Measurements from ENCODE around the gene ACSL6.

The ACSL6 gene

DNA sequence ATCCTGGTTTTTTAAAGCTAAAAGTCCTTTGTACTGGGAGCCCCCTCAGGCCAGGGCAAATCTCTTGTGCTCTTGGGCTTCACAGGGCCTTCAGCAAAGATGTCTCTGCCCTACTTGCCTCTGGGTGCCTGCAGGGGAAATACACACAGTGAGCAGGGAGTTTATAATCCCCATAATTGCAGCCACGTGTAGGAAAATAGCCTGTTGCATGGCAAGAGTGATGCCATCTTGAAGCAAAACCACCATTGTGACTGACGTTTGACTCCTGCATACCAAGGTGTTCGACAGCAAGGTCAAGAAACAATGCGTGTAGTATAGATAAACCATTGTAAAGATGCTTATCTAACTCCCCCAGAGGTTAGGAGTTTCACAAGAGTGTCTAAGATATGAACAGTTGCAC is 37.6 kb upstream of the ACSL6 start:
- no peak for DNase-seq (ENCODE audit: low spot score)

DNA sequence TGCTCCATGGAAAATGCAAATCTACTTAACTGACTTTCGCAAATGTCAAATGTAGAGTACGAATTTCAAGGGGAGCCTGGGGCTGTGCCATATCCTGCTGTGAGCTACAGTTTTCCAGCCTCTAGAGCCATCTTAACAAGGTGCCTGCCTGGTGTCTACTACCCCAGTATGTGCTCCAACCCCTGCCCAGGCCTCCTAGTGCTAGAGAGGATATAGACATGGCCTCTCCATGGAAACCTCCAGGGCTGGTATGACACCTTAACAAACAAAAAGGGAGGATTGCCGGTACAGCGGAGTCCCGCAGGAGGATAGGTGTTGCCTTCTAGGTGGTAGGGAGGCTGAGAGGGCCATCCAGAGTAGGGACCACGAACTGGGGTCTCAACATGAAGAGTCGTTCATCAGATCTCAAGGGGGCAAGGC is 35.4 kb upstream of the ACSL6 start:
- no peak for DNase-seq (ENCODE audit: low spot score)

DNA sequence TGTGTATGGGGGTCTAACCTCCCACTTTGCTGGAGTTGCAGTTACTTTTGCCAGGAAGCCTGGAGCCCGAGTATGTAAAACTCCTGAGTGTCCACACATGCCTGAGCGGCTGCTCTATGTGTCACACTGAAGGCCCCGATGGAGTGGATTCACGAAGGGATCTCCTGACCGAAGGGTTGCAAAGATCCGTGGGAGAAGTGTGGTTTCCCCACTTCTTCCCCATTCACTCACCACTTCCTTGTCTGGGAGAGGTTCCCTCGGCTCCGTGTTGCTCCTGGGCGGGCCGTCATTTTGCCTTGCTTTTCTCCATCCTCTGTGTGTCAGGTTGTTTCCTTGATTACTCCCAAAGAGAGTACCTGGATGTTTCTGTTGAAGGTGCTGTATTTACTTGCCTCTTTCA is 32.7 kb upstream of the ACSL6 start:
- no peak for DNase-seq (ENCODE audit: low spot score)

DNA sequence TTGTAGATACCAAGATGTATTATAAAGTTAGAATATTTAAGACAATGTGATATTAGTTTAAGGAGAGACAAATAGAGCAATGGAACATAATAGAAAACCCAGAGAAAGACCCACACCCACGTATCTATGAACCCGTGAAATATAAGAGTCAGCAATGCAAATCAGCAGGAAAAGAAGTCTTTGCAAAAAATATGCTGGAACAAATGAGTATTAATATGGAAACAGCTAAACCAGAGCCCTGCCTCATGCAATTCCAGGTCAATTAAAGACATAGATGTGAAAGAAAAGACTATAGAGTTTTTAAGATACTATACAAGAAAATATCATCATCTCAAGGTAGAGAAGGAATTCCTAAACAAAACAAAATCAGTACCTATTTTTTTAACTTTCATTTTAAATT is 25.9 kb upstream of the ACSL6 start:
- DNase-seq (ENCODE audit: low spot score), result no peak

DNA sequence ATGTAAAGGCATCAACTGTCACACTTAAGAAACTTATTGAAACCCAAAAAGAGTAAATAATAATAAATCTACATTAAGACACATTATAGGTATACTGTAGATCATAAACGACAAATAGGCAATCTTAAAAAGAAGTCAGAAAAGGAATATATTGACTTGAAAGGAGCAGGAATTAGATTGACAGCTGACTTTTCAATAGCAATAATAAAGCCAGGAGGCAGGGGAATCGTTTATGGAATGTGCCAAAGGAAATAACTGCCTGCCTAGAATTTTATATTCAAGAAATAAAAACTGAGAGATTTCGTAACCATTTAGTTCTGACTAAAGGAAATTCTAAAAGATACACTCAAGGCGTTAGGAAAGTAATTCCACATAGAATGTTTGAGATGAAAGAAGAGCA is 21.7 kb upstream of the ACSL6 start:
- no peak for DNase-seq (ENCODE audit: low spot score)

DNA sequence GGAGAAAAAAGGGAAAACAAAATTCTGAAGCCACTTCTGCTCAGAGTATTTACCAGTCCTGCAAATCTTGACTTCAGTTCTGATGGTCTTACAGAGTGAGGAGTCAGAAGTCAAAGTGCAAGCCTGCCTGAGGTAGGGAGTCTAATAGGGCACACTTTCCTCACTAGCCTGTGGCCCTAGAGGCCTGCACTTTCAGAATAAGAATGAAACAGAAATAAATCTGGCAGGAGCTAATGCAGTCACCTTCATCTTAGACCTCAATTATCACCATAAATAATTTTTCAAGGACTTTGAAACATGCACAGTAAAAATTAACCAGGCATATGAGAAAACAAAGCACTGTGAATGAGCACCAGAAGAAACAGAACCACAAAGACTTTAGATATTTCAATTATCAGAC is 20.7 kb upstream of the ACSL6 start:
- no peak for DNase-seq (ENCODE audit: low spot score)

DNA sequence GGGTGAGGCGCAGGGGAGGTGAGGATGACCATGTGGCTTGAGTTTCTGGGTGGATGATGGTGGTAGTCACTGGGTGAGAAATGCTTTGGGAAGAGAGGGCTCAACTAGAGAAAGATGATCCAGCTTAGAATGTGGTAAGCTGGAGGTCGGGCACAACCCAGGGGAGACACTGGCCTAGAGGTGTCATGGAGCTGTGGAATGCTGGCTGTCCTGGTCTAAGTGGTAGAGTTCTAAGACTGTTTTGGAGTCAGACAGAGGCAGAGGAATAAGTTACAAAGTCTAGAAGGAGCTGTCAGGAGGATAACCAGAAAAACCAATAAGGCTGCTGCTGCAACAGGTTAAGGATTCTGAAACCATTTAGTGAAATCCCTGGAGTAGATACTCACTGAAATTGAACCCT is 19.2 kb upstream of the ACSL6 start:
- DNase-seq (ENCODE audit: low spot score), result no peak

DNA sequence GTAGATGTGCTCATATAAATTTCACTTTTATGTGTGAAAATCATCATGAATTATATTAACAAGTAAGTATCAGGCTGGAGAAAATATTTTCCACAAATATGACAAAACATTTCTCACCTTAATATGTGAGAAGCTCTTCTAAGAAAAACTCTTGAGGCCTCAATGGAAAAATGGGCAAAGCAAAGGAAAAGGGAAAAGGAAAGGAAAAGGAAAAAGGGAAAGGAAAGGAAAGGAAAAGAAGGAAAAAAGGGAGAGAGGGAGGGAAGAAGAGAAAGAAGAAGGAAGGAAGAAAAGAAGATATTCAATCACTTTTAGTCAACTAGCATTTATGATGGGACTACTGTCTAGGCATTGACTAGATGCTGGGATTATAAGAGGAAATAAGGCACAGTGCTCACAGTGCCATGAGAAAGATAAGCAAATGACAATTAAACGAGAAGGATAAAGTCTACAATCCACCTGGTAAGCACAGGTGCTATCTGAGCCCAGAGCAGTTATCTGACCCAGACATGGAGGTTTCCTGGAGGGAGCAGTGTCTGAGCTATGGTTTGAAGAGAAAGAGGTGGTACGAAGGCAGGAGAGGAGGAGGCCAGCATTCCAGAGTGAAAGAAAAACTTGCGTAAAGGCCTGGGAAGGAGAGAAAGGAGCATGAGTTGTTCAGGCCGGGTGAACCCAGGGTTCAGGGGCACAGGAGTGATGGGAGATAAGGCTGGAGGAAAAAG is 18.3 kb upstream of the ACSL6 start:
- DNase-seq (ENCODE audit: low spot score), result no peak

DNA sequence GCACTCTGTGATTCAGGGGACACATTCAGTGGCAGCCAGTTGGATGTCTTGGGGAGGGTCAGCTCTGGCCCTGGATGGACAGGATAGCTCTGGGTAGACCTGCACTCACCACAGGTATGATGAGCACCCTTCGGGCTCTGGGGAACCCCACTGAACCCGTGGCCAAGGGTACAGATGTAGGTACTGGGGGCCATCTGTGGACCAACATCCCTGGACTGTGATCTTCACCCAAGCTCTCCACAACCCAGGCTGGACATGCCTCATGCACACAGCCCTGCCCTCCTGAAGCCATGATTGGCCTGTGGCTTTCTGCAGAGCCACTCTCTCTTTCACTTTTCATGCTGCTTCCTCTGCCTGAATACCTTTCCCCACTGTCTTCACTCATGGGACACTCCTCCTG is 15.6 kb upstream of the ACSL6 start:
- no peak for DNase-seq (ENCODE audit: low spot score)

DNA sequence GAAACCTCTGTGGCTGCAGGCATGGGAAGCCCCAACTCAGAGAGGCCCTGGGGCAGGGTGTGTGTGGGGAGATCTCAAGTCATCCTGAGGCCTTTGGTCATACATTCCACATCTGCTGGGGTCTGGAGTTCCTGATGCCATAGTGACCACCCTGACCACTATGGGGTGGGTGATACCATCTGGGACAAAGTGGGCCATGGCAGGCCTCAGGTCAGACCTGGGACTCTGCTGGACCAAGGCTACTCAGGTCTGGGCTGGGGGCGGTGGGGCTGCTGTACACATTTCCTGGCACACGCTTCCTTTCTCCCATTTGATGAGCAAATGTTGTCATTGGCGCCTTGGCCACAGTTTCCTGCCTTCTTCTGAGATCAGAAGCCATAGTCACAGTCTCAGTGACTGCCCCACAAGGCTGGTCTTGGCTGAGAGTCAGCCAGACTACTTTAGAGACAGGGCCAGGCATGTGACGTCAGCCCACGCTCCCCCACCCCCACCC is 15.1 kb upstream of the ACSL6 start:
- DNase-seq (ENCODE audit: low spot score), result peak; percentile 31

DNA sequence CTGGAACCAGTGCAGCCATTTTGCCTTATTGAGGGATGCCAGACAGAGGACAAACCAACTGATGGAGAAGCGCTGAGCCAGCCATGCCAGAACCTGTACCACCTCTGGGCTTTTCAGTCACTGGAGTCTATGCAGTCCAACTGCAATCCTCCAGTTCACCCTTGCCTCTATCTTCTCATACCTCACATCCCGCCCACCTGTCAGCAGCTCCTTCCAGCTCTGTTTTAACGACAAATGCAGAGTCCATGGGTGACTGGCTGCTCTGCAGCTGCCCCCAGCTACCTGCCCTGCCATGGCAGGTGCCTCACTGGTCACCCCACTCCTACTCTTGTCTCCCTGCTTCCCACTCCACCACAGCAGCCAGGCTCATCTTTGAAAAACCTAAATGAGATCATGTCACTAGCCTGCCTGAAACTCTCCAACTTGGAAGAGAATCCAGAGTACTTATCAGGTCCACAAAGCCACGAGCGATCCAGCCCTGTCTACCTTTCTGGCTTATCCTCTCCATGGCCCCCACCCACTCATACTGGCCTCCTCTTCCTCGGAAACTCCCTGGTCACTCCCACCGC is 14.0 kb upstream of the ACSL6 start:
- no peak for DNase-seq (ENCODE audit: low spot score)

DNA sequence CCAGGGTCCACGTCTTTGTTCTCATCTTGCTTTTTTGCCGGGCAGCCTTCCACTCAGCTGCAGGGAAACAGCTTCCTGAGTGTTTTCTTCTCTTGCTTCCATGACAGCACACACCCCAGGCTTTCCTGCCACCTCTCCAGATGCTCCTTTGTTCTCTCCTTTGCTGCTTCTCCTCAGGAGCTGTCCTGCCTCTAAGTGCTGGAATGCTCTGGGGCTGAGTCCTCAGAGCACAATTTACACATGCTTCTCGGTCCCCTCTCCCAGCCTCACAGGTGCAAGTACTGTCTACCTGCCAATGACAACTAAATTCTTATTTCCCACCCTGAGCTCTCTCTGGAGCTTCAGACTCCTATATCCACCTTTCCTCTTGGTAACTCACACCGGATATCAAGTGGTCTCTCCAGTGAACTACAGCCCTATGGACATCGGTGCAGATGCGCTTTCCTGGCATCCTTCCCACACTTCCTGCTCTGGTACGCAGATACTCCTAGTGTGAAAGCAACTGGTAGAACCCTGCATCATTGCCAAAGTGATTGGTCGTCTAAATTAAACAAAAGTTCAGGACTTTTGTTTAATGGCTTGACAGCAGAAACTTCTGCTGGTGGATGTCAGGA is 13.4 kb upstream of the ACSL6 start:
- no peak for DNase-seq (ENCODE audit: low spot score)

DNA sequence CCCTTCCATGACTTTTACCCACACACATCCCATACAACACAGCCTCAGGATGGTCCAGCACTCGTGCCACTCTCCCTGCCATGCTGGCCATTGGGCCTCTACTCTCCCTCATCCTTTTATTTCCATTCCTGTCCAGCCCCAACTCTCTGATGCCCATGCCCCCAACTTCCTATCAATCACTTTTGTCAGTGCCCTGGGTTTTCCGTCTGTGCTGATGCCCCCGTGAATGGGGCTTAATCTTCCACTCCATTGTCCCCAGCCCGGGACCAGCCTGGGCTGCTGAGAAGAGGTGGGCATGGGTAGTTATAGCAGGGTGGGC is 12.6 kb upstream of the ACSL6 start:
- DNase-seq (ENCODE audit: low spot score), result no peak

DNA sequence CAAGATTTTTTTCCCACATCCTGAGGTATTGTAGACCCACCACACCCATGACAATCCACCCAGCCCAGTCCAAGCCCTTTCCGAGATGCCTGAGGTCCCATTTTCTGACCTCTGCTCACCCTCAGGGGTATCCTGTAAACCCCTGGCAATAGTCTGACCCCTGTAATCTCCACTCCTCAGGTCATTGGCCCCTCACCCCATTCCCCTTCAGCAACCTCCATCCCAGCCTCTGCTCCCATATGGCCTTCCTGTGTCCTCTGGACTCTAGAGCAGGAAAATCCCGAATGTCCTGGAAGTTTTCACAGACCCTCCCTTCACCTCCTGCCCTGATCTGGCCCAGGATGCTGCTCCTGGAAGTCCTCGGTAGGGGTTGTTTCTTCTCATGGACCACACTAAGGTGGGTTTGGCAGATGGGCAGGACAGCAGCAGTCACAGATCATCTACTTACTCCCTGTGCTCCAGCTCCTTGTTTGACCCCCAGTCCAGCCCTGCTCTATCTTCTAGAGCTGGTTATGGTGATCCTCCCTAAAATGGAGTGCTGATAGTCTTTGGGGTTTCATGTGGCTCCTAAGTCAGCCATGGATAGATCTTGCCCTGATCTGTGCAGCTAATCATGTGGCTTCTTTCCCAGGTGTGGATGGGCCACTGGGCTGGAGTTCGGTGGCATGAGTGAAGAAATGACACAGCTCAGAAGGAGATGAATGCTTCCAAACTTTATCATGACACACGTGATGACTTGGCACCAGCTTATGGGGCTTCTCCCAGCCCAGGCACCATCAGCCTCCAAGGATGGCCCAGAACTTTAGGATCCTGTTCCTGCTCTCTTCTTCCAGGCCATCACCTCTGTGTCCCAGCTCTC is 12.0 kb upstream of the ACSL6 start:
- DNase-seq (ENCODE audit: low spot score), result no peak

DNA sequence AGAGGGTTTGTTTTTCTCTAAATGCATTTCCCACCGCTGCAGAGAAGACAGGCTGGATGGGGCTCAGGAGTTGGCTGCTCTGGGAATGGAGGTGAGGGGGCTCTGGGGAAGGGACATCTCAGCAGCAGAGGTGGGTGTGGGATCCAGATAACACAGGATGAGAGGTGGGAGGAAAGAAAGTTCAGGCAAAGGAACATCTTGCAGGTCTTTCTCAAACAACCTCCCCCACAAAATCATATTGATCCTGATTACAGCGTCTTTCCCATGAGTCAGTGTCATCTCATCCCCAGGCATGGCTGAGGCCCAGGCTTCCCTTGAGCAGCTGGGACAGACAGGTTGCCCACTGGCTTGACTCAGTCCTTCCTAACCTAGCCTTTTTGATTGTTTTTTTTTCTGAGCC is 11.3 kb upstream of the ACSL6 start:
- no peak for DNase-seq (ENCODE audit: low spot score)

DNA sequence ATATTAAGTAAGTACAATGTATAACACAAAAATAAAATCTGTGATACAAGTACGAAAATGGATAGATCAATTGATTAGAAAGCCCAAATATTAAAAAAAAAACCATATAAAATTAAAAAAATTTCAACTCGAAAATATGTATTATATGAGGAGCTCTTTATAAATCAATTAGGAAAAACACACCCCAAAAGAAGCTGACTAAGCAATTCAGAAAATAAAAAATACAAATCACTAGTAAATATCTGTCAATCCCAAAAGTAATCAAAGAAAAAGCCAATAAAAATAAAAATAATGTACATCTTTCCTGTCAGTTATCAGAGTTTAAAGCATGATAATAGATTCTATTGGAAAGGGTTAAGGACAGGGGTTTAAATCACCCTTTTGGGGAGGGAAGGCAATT is 10.2 kb upstream of the ACSL6 start:
- DNase-seq (ENCODE audit: low spot score), result no peak

DNA sequence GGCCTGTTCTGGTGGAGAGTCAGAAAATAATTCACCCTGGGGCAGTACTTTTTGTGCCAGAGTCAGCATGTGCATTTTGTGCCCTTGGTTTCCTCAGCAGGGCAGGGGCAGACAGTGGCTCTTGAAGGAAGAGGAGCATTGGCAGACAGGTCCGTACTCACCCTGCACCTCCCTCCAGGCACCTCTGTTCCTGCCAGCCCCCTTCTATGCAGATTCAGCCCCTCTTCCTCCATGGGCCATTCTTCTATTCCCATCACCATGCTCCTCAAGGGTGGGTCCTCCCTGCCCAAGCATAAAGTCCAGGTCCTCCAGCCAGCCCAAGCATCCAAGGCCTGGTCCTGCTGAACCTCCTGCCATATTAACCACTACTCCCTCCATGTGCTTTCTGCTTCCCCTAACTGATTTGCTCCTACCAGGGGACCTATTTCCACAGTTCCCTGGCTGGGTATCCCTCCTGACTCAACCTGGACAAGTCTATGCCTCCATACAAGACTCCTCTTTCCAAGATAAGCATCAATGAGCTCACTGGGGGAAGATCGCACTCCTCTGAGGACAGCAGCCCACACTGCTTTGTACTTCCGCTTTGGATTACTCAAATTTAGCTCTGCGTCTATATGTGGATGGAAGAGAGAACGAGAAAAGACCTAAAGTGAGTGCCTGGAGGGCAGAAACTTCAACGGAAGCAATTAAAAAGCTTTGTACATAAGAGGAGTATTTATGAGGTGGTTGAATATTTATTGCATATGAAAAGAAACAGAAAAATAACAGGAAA is 9.3 kb upstream of the ACSL6 start:
- no peak for DNase-seq (ENCODE audit: low spot score)

DNA sequence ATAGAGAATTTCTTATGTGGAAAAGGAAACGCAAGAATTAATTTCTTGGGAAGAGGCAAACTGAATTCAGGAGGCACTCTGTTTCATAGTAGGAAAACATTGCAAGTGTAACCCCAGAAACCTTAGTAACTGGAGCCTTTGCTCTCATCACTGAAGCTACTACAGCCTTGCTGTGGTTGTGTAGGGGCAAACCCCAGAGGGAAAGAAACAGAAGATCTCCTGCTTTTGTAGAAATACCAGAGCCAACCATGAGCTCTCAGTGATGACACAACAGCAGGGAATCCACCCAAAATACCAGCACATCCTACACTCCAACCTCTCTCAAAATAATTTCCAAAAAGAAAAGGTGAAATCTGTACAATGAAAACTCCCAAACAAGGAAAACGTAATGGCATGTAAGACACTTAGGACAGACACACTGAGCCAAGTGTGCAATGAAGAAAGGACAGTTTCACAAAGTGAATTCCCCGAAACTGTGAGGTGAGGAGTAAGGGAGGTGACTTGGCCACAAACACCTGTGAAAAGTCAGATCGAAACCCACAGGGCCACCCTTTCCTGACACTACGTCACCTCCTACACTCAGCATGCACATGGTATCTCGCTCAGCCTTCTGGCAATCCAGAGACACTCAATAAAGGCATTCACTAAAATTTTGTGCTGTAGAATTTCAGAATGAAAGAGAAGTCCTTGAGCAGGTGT is 8.5 kb upstream of the ACSL6 start:
- DNase-seq (ENCODE audit: low spot score), result peak; percentile 75

DNA sequence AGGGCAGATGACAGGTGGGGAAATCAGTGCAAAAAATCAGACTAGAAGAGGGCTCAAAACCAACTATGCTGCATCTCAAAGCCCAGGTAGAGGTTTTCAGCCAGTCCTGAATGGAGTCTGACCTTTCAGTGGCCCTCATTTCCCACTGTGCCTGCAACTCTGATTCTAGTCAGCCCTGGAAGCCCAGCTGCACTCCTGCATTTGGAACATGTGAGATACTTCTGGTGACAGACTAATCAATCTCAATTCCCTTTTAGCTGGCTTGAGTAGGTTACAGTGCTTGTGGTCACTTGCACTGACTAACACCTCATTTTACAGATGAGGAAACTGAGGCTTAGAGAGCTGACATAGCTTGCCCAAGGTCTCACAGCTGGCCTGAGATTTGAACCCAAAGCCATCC is 7.9 kb upstream of the ACSL6 start:
- DNase-seq (ENCODE audit: low spot score), result no peak

DNA sequence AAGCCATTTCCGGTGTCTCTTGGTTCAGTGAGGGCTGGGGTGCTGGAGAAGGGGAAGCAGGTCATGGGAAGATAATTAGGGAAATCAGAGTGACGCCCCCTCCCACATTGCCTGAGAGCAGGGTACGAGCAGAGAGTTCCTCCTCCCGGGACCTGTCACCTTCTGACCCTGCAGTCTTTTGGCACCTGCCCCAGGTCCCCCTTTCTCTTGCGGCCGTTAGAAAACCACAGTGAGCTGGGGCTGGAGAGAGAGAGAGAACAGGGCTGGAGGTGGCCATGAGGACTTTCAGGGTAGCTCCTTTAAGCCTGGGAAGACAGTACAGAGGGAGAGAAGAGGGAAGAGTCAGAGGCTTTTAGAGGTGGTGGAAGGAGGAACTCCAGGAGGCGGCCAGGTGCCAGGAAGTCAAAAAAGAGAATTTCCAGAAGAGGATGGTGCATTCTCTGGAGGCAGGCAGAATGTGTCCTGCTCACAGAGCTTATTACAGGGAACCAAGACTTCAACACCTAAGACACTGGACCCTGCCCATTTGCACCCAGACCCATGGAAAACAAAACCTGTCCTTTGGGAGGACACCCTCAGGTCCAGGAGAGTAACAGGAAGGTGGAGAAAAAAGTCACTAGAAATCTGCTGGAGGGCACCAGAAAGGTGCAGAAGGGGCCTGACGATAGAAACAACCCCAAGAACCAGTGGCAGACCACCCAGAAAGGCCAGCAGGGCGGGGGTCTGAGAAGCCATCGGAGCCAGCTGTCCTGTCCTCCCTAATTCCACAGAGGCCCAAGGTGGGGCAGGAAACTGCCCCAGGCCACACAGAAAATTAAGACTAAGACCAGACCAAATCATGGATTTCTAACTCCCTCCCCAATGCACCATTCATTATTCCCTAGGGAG is 6.5 kb upstream of the ACSL6 start:
- no peak for DNase-seq (ENCODE audit: low spot score)
